Neural cell (in vitro differentiated cells): Measurements from ENCODE around the gene GPC5.

Source experiments
- EP300 ChIP-seq: fragments of 450-650 bp; conservative IDR thresholded peaks from 2 replicates; pipeline ENCODE4 v1.6.1; 2014; ENCODE audit warnings: antibody characterized with exemption, mild to moderate bottlenecking, moderate library complexity; ENCODE audit not compliant: poor library complexity, severe bottlenecking
- EZH2 ChIP-seq: fragments of 200-600, 300-800 bp; shearing (Covaris generic), sonication (generic); IDR thresholded peaks from 2 replicates; pipeline ENCODE4 v1.6.1; 2014; ENCODE audit warnings: antibody characterized with exemption, low read length, borderline replicate concordance, mild to moderate bottlenecking; ENCODE audit not compliant: insufficient read depth, poor library complexity, severe bottlenecking
- MXI1 ChIP-seq: fragments of 450-650 bp; conservative IDR thresholded peaks from 2 replicates; pipeline ENCODE4 v1.6.1; 2014; ENCODE audit warnings: antibody characterized with exemption, mild to moderate bottlenecking; ENCODE audit not compliant: poor library complexity, severe bottlenecking
- POLR2AphosphoS5 ChIP-seq: IDR thresholded peaks from 2 replicates; pipeline ENCODE4 v1.6.1; 2012
- RAD21 ChIP-seq: fragments of 450-650 bp; conservative IDR thresholded peaks from 2 replicates; pipeline ENCODE4 v1.6.1; 2014; ENCODE audit warnings: antibody characterized with exemption, mild to moderate bottlenecking, moderate library complexity
- SMC3 ChIP-seq: fragments of 450-650 bp; conservative IDR thresholded peaks from 2 replicates; pipeline ENCODE4 v1.6.1; 2014; ENCODE audit warnings: antibody characterized with exemption, mild to moderate bottlenecking, moderate library complexity; ENCODE audit not compliant: poor library complexity
- TAF1 ChIP-seq: IDR thresholded peaks from 2 replicates; pipeline ENCODE4 v1.6.1; 2012; ENCODE audit warnings: low read depth
- TF ChIP-seq, protein P1 (sequence below): fragments of 450-650 bp; IDR thresholded peaks from 2 replicates; pipeline ENCODE4 v1.5.1; 2014; ENCODE audit warnings: antibody characterized with exemption, mild to moderate bottlenecking, moderate library complexity; ENCODE audit not compliant: poor library complexity, severe bottlenecking

DNA sequence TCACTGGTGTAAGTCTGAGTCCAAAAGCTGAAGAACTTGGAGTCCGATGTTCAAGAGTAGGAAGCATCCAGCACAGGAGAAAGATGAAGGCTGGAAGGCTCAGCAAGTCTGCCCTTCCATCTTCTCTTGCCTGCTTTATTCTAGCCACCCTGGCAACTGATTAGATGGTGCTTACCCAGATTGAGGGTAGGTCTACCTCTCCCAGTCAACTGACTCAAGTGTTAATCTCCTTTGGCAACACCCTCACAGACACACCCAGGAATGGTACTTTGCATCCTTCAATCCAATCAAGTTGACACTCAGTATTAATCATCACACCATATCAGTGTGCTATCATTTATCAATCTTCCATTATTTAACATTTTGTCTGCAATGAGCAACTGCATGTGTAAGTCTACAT is 223.5 kb downstream of the GPC5 start:
- TF ChIP-seq, protein P1, sequence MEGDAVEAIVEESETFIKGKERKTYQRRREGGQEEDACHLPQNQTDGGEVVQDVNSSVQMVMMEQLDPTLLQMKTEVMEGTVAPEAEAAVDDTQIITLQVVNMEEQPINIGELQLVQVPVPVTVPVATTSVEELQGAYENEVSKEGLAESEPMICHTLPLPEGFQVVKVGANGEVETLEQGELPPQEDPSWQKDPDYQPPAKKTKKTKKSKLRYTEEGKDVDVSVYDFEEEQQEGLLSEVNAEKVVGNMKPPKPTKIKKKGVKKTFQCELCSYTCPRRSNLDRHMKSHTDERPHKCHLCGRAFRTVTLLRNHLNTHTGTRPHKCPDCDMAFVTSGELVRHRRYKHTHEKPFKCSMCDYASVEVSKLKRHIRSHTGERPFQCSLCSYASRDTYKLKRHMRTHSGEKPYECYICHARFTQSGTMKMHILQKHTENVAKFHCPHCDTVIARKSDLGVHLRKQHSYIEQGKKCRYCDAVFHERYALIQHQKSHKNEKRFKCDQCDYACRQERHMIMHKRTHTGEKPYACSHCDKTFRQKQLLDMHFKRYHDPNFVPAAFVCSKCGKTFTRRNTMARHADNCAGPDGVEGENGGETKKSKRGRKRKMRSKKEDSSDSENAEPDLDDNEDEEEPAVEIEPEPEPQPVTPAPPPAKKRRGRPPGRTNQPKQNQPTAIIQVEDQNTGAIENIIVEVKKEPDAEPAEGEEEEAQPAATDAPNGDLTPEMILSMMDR: no peak
- TF ChIP-seq EZH2 (no peak), MXI1 (no peak), EP300 (no peak), SMC3 (no peak), POLR2AphosphoS5 (no peak), RAD21 (no peak), TAF1 (no peak)
